Endothelial cell of umbilical vein (primary cell): ENCODE results near the gene RET. TPM values are rescaled to one million over a fixed set of nuclear protein-coding genes. Genes with fewer than 3 reads are reported as not detected.

Source experiments
- BruUV-seq: library from RNA; stranded (reverse); fragments of 400-500 nt; replicated peaks from 2 replicates; lab custom pipeline; 2021; lab: Mats Ljungman, UMichigan
- CTCF ChIA-PET: fragments of 300-600, 350-600 bp; sonication (Branson Sonifier 250); formaldehyde crosslinking; loops from one replicate; lab custom pipeline; 2021; ENCODE audit warnings: antibody characterized with exemption, inconsistent platforms; lab: Charles Lee
- POLR2A ChIA-PET: fragments of 300-600, 350-600 bp; sonication (Branson Sonifier 250); formaldehyde crosslinking; loops from one replicate; lab custom pipeline; 2021; ENCODE audit warnings: antibody characterized with exemption, inconsistent platforms; lab: Charles Lee
- DNase-seq: peaks from one replicate; pipeline ENCODE4 v3.0.0-alpha.2; 2011; ENCODE audit warnings: low read depth, low spot score
- FAIRE-seq: peaks from 2 replicates; lab custom pipeline; 2011; peaks lifted over from hg19 to GRCh38; lab: Jason Lieb, UNC
- H2AFZ ChIP-seq: 2 replicates; pipeline ENCODE4 v1.6.0; 2012; ENCODE audit warnings: low read depth, low read length, control low read depth, inconsistent platforms
- H3K27ac ChIP-seq: 2 replicates; pipeline ENCODE4 v1.5.1; 2011; ENCODE audit warnings: low read depth, mild to moderate bottlenecking, control low read depth, low read length, moderate library complexity; ENCODE audit not compliant: insufficient read depth
- H3K27me3 ChIP-seq, 2 experiments: 2 replicates each; pipeline versions ENCODE4 v1.6.0 to v1.6.1; 2011; ENCODE audit warnings: low read length in 2 of 2, mixed read lengths in 1 of 2; ENCODE audit not compliant: control insufficient read depth in 2 of 2, insufficient read depth in 2 of 2
- H3K36me3 ChIP-seq, 2 experiments: 2 replicates in 1 of 2; 3 replicates in 1 of 2; pipeline ENCODE4 v1.5.1; 2011; ENCODE audit warnings: low read length in 2 of 2, mild to moderate bottlenecking in 1 of 2, moderate library complexity in 1 of 2; ENCODE audit not compliant: control insufficient read depth in 2 of 2, insufficient read depth in 2 of 2; ENCODE audit errors: extremely low read depth in 1 of 2
- H3K4me1 ChIP-seq: 3 replicates; pipeline ENCODE4 v1.5.1; 2011; ENCODE audit warnings: mild to moderate bottlenecking, low read length; ENCODE audit not compliant: control insufficient read depth, insufficient read depth; ENCODE audit errors: extremely low read depth
- H3K4me2 ChIP-seq: 2 replicates; pipeline ENCODE4 v1.6.1; 2011; ENCODE audit warnings: low read length, control low read depth, mixed read lengths; ENCODE audit not compliant: insufficient read depth
- H3K4me3 ChIP-seq, 3 experiments: fragments of 200-600 bp in 1 of 3; sonication (generic), shearing (Covaris generic) in 1 of 3; replicated peaks in 1 of 3; 2 replicates each; pipeline ENCODE4 v1.5.1; 2011 to 2016; ENCODE audit warnings: control low read depth in 3 of 3, low read length in 3 of 3, mild to moderate bottlenecking in 2 of 3, inconsistent platforms in 1 of 3, low read depth in 1 of 3, moderate library complexity in 1 of 3; ENCODE audit not compliant: insufficient read depth in 1 of 3
- H3K79me2 ChIP-seq: 2 replicates; pipeline ENCODE4 v1.6.0; 2012; ENCODE audit warnings: low read length, inconsistent platforms; ENCODE audit not compliant: control insufficient read depth, insufficient read depth
- H3K9ac ChIP-seq: replicated peaks from 2 replicates; pipeline ENCODE3; 2011; ENCODE audit warnings: low read length, control low read depth; ENCODE audit not compliant: insufficient read depth; ENCODE audit errors: extremely low read depth
- H3K9me1 ChIP-seq: replicated peaks from 3 replicates; pipeline ENCODE4 v1.6.0; 2011; ENCODE audit warnings: mild to moderate bottlenecking, low read length; ENCODE audit not compliant: control insufficient read depth, insufficient read depth; ENCODE audit errors: extremely low read depth
- H3K9me3 ChIP-seq: replicated peaks from 2 replicates; pipeline ENCODE4 v1.5.1; 2012; ENCODE audit warnings: low read length, inconsistent platforms; ENCODE audit not compliant: control insufficient read depth, insufficient read depth
- H4K20me1 ChIP-seq: replicated peaks from 2 replicates; pipeline ENCODE3; 2011; ENCODE audit warnings: mild to moderate bottlenecking, low read length; ENCODE audit not compliant: control insufficient read depth, insufficient read depth; ENCODE audit errors: extremely low read depth
- EZH2 ChIP-seq: IDR thresholded peaks from 2 replicates; pipeline ENCODE4 v1.6.1; 2012; ENCODE audit warnings: borderline replicate concordance, low read depth, mild to moderate bottlenecking, moderate library complexity, low read length, inconsistent platforms; ENCODE audit not compliant: severe bottlenecking
- FOS ChIP-seq: IDR thresholded peaks from 2 replicates; pipeline ENCODE4 v1.6.1; 2011; ENCODE audit warnings: mild to moderate bottlenecking, low read length, moderate library complexity, borderline replicate concordance; ENCODE audit not compliant: insufficient read depth
- GATA2 ChIP-seq: IDR thresholded peaks from 2 replicates; pipeline ENCODE4 v1.7.0; 2011; ENCODE audit warnings: low read depth, mild to moderate bottlenecking, moderate library complexity, mixed read lengths, low read length; ENCODE audit not compliant: insufficient read length, insufficient read depth
- JUN ChIP-seq: IDR thresholded peaks from 2 replicates; pipeline ENCODE4 v1.6.1; 2011; ENCODE audit warnings: borderline replicate concordance, low read depth; ENCODE audit not compliant: insufficient read length, insufficient read depth
- MYC ChIP-seq: IDR thresholded peaks from one replicate; pipeline ENCODE4 v1.6.1; 2011; ENCODE audit warnings: mild to moderate bottlenecking, low read depth, low read length
- POLR2A ChIP-seq: IDR thresholded peaks from 2 replicates; pipeline ENCODE4 v1.6.1; 2012; ENCODE audit warnings: low read depth, mild to moderate bottlenecking, control low read depth, low read length
- POLR2AphosphoS5 ChIP-seq: IDR thresholded peaks from 2 replicates; pipeline ENCODE4 v1.6.1; 2012; ENCODE audit warnings: low read depth, mild to moderate bottlenecking, control low read depth, low read length, moderate library complexity; ENCODE audit not compliant: insufficient read depth
- dilution Hi-C: fragments of 300-500 bp; cut with MboI; formaldehyde crosslinking; loops from one replicate; pipeline ENCODE4 v1.15.0; 2019; ENCODE audit warnings: low sequenced_read_pairs; ENCODE audit not compliant: extremely low pct_ligation_motif_present
- intact Hi-C: fragments of 100-400 bp; cut with micrococcal nuclease; formaldehyde crosslinking; loops from one replicate; pipeline ENCODE4 v1.10.0; 2022
- polyA plus RNA-seq, 4 experiments: library from polyadenylated mRNA; depleted of rRNA in 3 of 4; stranded (reverse) in 3 of 4; unstranded in 1 of 4; fragments of >200 nt; gene quantifications; 2 replicates each; pipeline versions ENCODE4 v1.2.1 to v1.2.3, GENCODE V29; 2011 to 2012; ENCODE audit warnings: missing spikeins in 1 of 4
- total RNA-seq: library from RNA; stranded (reverse); gene quantifications from 2 replicates; pipeline ENCODE4 v1.2.3, GENCODE V29; 2021
- TF ChIP-seq, protein P1 (sequence below), 2 donors: IDR thresholded peaks; 1 replicate in 1 of 2; 2 replicates in 1 of 2; pipeline ENCODE4 v1.5.1; 2011; ENCODE audit warnings: low read length in 2 of 2, mild to moderate bottlenecking in 2 of 2, moderate library complexity in 2 of 2, control low read depth in 1 of 2, inconsistent platforms in 1 of 2, low read depth in 1 of 2; ENCODE audit not compliant: insufficient read depth in 1 of 2; ENCODE audit errors: extremely low read depth in 1 of 2
- TF ChIP-seq, protein P2 (sequence below): IDR thresholded peaks from 2 replicates; pipeline ENCODE4 v1.6.1; 2011; ENCODE audit not compliant: insufficient read depth, insufficient read length

Gene RET
- total and polyA plus RNA-seq, 2 donors (not counting 3 experiments of a cell fraction or from before 2014, with no cell fraction given), result 0.04 to 0.22 TPM

DNA sequence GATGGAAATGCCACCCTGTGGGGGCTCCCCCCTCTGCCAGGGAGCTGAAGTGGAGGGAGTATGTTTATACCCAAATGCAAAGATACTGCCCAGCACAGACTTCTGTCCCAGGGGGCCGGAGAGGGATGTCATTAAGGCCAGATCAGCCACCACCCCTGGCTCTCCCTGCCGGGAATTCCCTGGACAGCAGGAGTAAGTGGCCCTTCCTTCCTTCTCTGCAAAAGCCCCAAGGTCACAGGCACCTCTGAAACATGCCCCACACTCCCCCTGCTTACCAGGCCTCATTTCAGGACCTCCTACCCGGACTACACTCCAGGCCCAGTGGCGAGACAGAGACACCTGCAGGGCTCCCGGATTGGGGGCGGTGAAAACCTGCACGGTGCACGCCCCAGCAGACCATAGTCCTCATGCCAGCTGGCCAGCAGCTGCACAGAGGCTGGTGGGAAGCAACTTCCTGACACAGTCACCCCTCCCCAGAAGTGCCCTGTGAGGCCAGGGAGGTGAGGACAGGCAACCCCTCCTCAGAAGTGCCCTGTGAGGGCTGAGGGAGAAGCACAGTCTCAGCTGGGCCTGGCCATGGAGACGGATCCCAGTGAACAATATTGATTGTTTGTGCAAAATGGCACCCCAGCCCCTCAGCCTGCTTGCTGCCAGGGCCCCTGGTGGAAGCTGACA lies 33.0 kb upstream of the RET start:
- H3K9me3 ChIP-seq, result no peaks in the 10 kb centered on the region
- no peak overlapping the region for H3K4me3 ChIP-seq
- CTCF ChIA-PET, result no interaction called here
- FAIRE-seq, result no peak
- H3K9me1 ChIP-seq, result no peaks in the 10 kb centered on the region
- H3K79me2 ChIP-seq, result no peaks in the 10 kb centered on the region
- H3K36me3 ChIP-seq, result no peaks in the 10 kb centered on the region
- intact Hi-C loops (no loop called here), dilution Hi-C loops (no loop called here)
- no peaks in the 10 kb centered on the region for H3K4me1 ChIP-seq
- no peak for TF ChIP-seq FOS
- TF ChIP-seq POLR2AphosphoS5, result no peak
- TF ChIP-seq, protein P1, sequence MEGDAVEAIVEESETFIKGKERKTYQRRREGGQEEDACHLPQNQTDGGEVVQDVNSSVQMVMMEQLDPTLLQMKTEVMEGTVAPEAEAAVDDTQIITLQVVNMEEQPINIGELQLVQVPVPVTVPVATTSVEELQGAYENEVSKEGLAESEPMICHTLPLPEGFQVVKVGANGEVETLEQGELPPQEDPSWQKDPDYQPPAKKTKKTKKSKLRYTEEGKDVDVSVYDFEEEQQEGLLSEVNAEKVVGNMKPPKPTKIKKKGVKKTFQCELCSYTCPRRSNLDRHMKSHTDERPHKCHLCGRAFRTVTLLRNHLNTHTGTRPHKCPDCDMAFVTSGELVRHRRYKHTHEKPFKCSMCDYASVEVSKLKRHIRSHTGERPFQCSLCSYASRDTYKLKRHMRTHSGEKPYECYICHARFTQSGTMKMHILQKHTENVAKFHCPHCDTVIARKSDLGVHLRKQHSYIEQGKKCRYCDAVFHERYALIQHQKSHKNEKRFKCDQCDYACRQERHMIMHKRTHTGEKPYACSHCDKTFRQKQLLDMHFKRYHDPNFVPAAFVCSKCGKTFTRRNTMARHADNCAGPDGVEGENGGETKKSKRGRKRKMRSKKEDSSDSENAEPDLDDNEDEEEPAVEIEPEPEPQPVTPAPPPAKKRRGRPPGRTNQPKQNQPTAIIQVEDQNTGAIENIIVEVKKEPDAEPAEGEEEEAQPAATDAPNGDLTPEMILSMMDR (IDR thresholded peaks at IDR 0.05; ENCODE audit: extremely low read depth in 1 of 2, insufficient read depth in 1 of 2, low read depth in 1 of 2, low read length in 2 of 2), result no peak
- TF ChIP-seq, protein P2, sequence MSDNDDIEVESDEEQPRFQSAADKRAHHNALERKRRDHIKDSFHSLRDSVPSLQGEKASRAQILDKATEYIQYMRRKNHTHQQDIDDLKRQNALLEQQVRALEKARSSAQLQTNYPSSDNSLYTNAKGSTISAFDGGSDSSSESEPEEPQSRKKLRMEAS, result no peak
- no peak for TF ChIP-seq POLR2A
- TF ChIP-seq EZH2, result no peak
- no peak for TF ChIP-seq JUN
- no peak for TF ChIP-seq GATA2
- no peak for TF ChIP-seq MYC
- no peak overlapping the region for H2AFZ ChIP-seq
- H3K27me3 ChIP-seq, result no peaks in the 10 kb centered on the region
- DNase-seq, result no peak
- no peak overlapping the region for H3K27ac ChIP-seq
- POLR2A ChIA-PET, result no interaction called here
- H3K4me2 ChIP-seq, result no peak overlapping the region
- H3K9ac ChIP-seq, result no peak overlapping the region
- no TSS peak for BruUV-seq
- H4K20me1 ChIP-seq, result no peaks in the 10 kb centered on the region
